Natural killer cell (primary cell): ENCODE results near the gene ROR1. TPM values are rescaled to one million over a fixed set of nuclear protein-coding genes. Genes with fewer than 3 reads are reported as not detected.

Experiments used
- ATAC-seq, 3 donors: fragments of 150-1000 bp in 2 of 3; fragments of 200-7000 bp in 1 of 3; cut with Tn5 transposase; 1 replicate in 1 of 3; 2 replicates in 2 of 3; pipeline ENCODE4 v1.10.0; 2021; ENCODE audit warnings: mild to moderate bottlenecking in 2 of 3, moderate library complexity in 2 of 3
- DNase-seq, 2 donors: peaks; one replicate each; pipeline versions ENCODE4 v3.0.0 to v3.0.0-alpha.2; 2013 to 2021; ENCODE audit warnings: mixed read lengths in 1 of 2
- H3K27ac ChIP-seq: one replicate; pipeline ENCODE4 v1.5.1; 2013; ENCODE audit warnings: mild to moderate bottlenecking, low read length
- H3K27me3 ChIP-seq: one replicate; pipeline ENCODE4 v1.6.1; 2013; ENCODE audit warnings: low read length; ENCODE audit not compliant: control insufficient read depth, insufficient read depth
- H3K36me3 ChIP-seq: one replicate; pipeline ENCODE4 v1.6.1; 2013; ENCODE audit warnings: low read length; ENCODE audit not compliant: control insufficient read depth, insufficient read depth
- H3K4me1 ChIP-seq: one replicate; pipeline ENCODE4 v1.6.1; 2013; ENCODE audit warnings: low read length; ENCODE audit not compliant: control insufficient read depth, insufficient read depth
- H3K4me3 ChIP-seq: one replicate; pipeline ENCODE4 v1.5.1; 2013; ENCODE audit warnings: low read length
- H3K9me3 ChIP-seq: one replicate; pipeline ENCODE4 v1.6.1; 2013; ENCODE audit warnings: low read length; ENCODE audit not compliant: control insufficient read depth, insufficient read depth
- H3K27ac Mint-ChIP-seq, 2 donors: one replicate each; pipeline ENCODE4 v1.8.0; 2022; ENCODE audit warnings: mild to moderate bottlenecking in 2 of 2, mixed read lengths in 2 of 2, moderate library complexity in 1 of 2
- H3K27me3 Mint-ChIP-seq, 2 donors: one replicate each; pipeline ENCODE4 v1.8.0; 2022; ENCODE audit warnings: low read depth in 2 of 2, mixed read lengths in 2 of 2
- H3K36me3 Mint-ChIP-seq: one replicate; pipeline ENCODE4 v1.8.0; 2022; ENCODE audit warnings: mixed read lengths
- H3K4me1 Mint-ChIP-seq, 2 donors: one replicate each; pipeline ENCODE4 v1.8.0; 2022; ENCODE audit warnings: mixed read lengths in 2 of 2
- H3K4me3 Mint-ChIP-seq: one replicate; pipeline ENCODE4 v1.8.0; 2022; ENCODE audit warnings: mild to moderate bottlenecking, moderate library complexity, mixed read lengths
- H3K9me3 Mint-ChIP-seq, 2 donors: one replicate each; pipeline ENCODE4 v1.8.0; 2022; ENCODE audit warnings: mixed read lengths in 2 of 2
- WGBS: methylation state at CpG from one replicate; pipeline ENCODE4 v1.1.7; 2013; ENCODE audit warnings: missing lambda C conversion rate; ENCODE audit not compliant: insufficient coverage; 5-methylcytosine and 5-hydroxymethylcytosine counted together
- intact Hi-C: fragments of 100-400 bp; cut with micrococcal nuclease; formaldehyde crosslinking; loops from one replicate; pipeline ENCODE4 v1.14.2; 2022
- total RNA-seq, 4 donors: library from RNA; stranded (reverse); fragments of 120-200 nt in 1 of 4; gene quantifications; one replicate each; pipeline versions ENCODE4 v1.2.3 to v1.2.4, GENCODE V29; 2013 to 2022
- TF ChIP-seq, protein P1 (sequence below): fragments of 200-600 bp; IDR thresholded peaks from one replicate; pipeline ENCODE4 v1.8.0; 2022; ENCODE audit warnings: antibody characterized with exemption

The ROR1 gene
- total RNA-seq, 3 donors from 2014 or later (not counting 1 experiment from before 2014, with no cell fraction given): 0.05 to 0.35 (median 0.27) TPM

DNA sequence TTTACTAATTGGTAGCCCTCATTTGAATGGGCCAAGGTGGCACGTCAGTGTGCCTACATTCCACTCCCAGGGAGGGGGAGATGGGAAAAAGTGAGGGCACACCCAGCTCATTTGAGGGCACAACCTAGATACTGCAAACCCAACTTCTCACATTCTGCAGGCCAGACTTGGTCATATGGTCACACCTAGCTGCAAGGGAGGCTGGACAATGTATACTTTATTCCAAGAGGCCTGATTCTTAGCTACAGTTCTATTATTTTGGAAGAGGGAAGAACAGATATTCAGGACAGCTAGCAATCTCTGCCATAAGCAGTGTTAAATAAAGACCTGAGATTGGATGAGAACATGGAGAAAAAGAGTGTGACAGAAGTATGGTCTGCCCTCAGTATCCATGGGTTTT is 180.4 kb downstream of the ROR1 start:
- Mint-ChIP-seq H3K9me3 (peaks cover 4 to 7% of the 10 kb centered on the region in 2 donors), H3K36me3 (peaks cover 11% of the 10 kb centered on the region), H3K27me3 (peaks cover 0 to 10% of the 10 kb centered on the region in 2 donors), H3K4me1 (no peaks in the 10 kb centered on the region), H3K27ac (no peak overlapping the region), H3K4me3 (no peak overlapping the region)
- no peak for DNase-seq
- no peaks in the 10 kb centered on the region for H3K36me3 ChIP-seq
- H3K9me3 ChIP-seq: peaks cover 4% of the 10 kb centered on the region
- WGBS: no CpG with 5 or more reads among the region's 1 CpG
- H3K4me3 ChIP-seq: no peak overlapping the region
- ATAC-seq: no peak
- intact Hi-C loops: no loop called here
- H3K4me1 ChIP-seq: no peaks in the 10 kb centered on the region
- no peaks in the 10 kb centered on the region for H3K27me3 ChIP-seq
- no peak overlapping the region for H3K27ac ChIP-seq
- TF ChIP-seq, protein P1, sequence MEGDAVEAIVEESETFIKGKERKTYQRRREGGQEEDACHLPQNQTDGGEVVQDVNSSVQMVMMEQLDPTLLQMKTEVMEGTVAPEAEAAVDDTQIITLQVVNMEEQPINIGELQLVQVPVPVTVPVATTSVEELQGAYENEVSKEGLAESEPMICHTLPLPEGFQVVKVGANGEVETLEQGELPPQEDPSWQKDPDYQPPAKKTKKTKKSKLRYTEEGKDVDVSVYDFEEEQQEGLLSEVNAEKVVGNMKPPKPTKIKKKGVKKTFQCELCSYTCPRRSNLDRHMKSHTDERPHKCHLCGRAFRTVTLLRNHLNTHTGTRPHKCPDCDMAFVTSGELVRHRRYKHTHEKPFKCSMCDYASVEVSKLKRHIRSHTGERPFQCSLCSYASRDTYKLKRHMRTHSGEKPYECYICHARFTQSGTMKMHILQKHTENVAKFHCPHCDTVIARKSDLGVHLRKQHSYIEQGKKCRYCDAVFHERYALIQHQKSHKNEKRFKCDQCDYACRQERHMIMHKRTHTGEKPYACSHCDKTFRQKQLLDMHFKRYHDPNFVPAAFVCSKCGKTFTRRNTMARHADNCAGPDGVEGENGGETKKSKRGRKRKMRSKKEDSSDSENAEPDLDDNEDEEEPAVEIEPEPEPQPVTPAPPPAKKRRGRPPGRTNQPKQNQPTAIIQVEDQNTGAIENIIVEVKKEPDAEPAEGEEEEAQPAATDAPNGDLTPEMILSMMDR: no peak

DNA sequence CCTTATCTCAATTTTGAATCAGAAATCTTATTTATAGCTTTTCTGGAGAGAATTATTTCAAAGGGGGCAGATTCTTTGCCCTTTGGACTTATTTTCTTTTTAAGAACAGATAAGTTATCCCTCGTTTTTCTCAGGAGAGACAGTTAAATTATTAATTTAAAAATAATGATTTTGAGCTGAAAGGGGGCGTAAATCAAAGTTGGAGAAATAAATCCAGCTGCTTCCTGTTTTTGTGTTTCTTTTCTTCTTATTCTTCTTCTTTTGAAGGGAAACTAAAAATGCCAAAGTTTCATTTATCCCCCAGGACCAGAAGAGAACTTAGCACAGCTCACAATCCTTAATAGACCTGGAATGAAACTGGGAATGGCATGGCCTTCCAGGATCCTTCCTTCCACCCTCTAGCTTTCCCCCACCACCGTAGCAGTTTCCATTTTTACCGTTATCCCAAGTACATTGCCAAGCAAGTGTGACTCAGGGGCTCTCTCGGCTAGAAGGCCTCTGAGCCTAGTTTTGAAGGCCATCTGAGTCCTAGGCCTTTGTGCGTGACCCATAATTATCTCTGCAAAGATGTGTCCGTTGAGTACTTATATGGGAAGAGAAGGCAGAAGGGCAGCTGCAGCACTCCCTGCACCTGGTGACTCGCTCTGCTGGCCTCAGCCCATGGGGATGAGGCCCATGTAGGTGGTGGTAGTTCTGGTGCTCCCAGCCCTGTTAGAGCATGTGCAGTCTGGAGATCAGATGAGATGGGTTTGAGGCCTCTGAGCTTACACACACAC is 181.7 kb downstream of the ROR1 start:
- WGBS: 75% methylated on average over 7 of the region's 8 CpGs
- TF ChIP-seq, protein P1: no peak
- H3K36me3 ChIP-seq: no peaks in the 10 kb centered on the region
- no peaks in the 10 kb centered on the region for H3K27me3 ChIP-seq
- H3K4me3 ChIP-seq: no peak overlapping the region
- peaks cover 7 to 10% of the 10 kb centered on the region in 2 donors for H3K27me3 Mint-ChIP-seq
- no peak overlapping the region for H3K4me3 Mint-ChIP-seq
- DNase-seq (no peak), ATAC-seq (no peak)
- no peaks in the 10 kb centered on the region for H3K4me1 Mint-ChIP-seq
- peaks cover 4% of the 10 kb centered on the region for H3K9me3 ChIP-seq
- no peak overlapping the region for H3K27ac ChIP-seq
- peaks cover 4 to 7% of the 10 kb centered on the region in 2 donors for H3K9me3 Mint-ChIP-seq
- H3K36me3 Mint-ChIP-seq: peaks cover 11% of the 10 kb centered on the region
- H3K4me1 ChIP-seq: no peaks in the 10 kb centered on the region
- intact Hi-C loops: no loop called here
- H3K27ac Mint-ChIP-seq: no peak overlapping the region

DNA sequence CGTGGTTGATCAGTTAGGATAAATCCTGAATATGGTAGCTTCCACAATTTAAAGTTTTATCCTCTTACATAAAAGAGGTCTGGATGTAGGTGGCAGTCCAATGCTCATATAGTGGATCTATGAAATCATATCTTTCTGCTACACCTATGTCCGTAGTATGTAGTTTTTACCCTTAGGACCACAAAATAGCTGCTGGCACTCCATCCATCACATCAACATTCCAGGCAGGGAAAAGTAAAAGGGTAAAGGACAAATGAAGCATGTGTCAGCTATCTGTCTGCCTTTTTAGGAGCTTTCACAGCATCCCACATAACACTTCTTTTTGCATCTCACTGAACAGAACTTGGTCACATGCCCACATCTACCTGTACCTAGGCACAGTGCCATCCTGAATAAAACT is 184.7 kb downstream of the ROR1 start:
- Mint-ChIP-seq H3K36me3 (peaks cover 7% of the 10 kb centered on the region), H3K4me1 (no peaks in the 10 kb centered on the region), H3K4me3 (no peak overlapping the region), H3K27ac (no peak overlapping the region), H3K9me3 (peaks cover 3 to 6% of the 10 kb centered on the region in 2 donors), H3K27me3 (peaks cover 7 to 11% of the 10 kb centered on the region in 2 donors)
- ATAC-seq (no peak), DNase-seq (no peak)
- H3K36me3 ChIP-seq: no peaks in the 10 kb centered on the region
- peaks cover 4% of the 10 kb centered on the region for H3K9me3 ChIP-seq
- no peak overlapping the region for H3K27ac ChIP-seq
- intact Hi-C loops: no loop called here
- H3K27me3 ChIP-seq: no peaks in the 10 kb centered on the region
- no peaks in the 10 kb centered on the region for H3K4me1 ChIP-seq
- WGBS: no CpG with 5 or more reads among the region's 2 CpGs
- H3K4me3 ChIP-seq: no peak overlapping the region
- TF ChIP-seq, protein P1: no peak

DNA sequence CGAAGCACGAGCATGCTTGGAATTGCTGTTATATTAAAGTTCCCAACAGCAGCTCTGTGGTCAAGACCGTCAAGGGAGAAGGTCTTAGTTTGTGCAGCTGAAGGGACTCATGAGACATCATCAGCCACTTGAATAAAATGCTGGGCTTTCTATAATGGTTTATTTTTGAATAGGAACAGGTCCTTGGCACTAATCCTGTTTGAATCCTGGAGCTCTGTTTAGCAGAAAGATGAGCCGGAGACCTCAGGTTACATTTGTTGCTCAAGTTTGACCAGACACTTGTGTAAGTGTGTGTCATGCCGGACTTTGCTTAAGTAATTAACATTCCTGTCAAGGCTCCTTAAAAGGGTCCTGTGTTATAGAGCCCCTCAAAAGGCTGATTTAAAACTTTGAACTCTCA is 186.5 kb downstream of the ROR1 start:
- Histone ChIP-seq H3K4me1 (no peaks in the 10 kb centered on the region), H3K4me3 (no peak overlapping the region), H3K36me3 (no peaks in the 10 kb centered on the region), H3K27ac (no peak overlapping the region), H3K9me3 (no peaks in the 10 kb centered on the region), H3K27me3 (no peaks in the 10 kb centered on the region)
- DNase-seq (no peak), ATAC-seq (no peak)
- TF ChIP-seq, protein P1: no peak
- WGBS: 90% methylated on average over 5 of the region's 5 CpGs
- no peak overlapping the region for H3K4me3 Mint-ChIP-seq
- intact Hi-C loops: no loop called here
- H3K4me1 Mint-ChIP-seq: no peaks in the 10 kb centered on the region
- H3K9me3 Mint-ChIP-seq: no peaks in the 10 kb centered on the region
- H3K27me3 Mint-ChIP-seq: peaks cover 7 to 10% of the 10 kb centered on the region in 2 donors
- no peak overlapping the region for H3K27ac Mint-ChIP-seq
- no peaks in the 10 kb centered on the region for H3K36me3 Mint-ChIP-seq
